HepG2 (cell line): ENCODE results near the gene RASD1. TPM values are rescaled to one million over a fixed set of nuclear protein-coding genes. Genes with fewer than 3 reads are reported as not detected.

Experiments
- ATM ChIP-seq: fragments of 450-650 bp; IDR thresholded peaks from 2 replicates; pipeline ENCODE4 v1.7.1; 2017; ENCODE audit warnings: mild to moderate bottlenecking, borderline replicate concordance
- CREM ChIP-seq, 2 experiments: sonication (generic) in 1 of 2; formaldehyde crosslinking in 1 of 2; IDR thresholded peaks; 2 replicates each; pipeline versions ENCODE4 v1.4.0 to v1.6.1; 2016 to 2020; ENCODE audit warnings: antibody characterized with exemption in 1 of 2, mild to moderate bottlenecking in 1 of 2, missing genetic modification reagents in 1 of 2
- FOXA1 ChIP-seq, 2 experiments: fragments of 450-650 bp in 1 of 2; sonication (generic) in 1 of 2; formaldehyde crosslinking in 1 of 2; IDR thresholded peaks; 2 replicates each; pipeline versions ENCODE4 v1.4.0 to v1.6.1; 2016 to 2020; ENCODE audit warnings: missing genetic modification reagents in 1 of 2
- HOXA5 ChIP-seq: sonication (generic); formaldehyde crosslinking; IDR thresholded peaks from 2 replicates; pipeline ENCODE4 v1.4.0; 2020; ENCODE audit warnings: missing genetic modification reagents
- KLF6 ChIP-seq: IDR thresholded peaks from 2 replicates; pipeline ENCODE4 v1.8.0; 2016; ENCODE audit warnings: missing biosample characterization, missing genetic modification reagents
- MEF2D ChIP-seq: sonication (generic); formaldehyde crosslinking; IDR thresholded peaks from 2 replicates; pipeline ENCODE4 v1.5.1; 2020; ENCODE audit warnings: mild to moderate bottlenecking, missing genetic modification reagents
- PAF1 ChIP-seq: IDR thresholded peaks from 2 replicates; pipeline ENCODE4 v1.6.1; 2016; ENCODE audit warnings: missing genetic modification reagents, missing compliant biosample characterization
- PLRG1 ChIP-seq: fragments of 450-650 bp; conservative IDR thresholded peaks from 2 replicates; pipeline ENCODE4 v1.6.1; 2016
- PRPF4 ChIP-seq: fragments of 200-400 bp; formaldehyde crosslinking; IDR thresholded peaks from 2 replicates; pipeline ENCODE4 v1.6.1; 2016; ENCODE audit warnings: low read length, low read depth; ENCODE audit not compliant: poor library complexity, severe bottlenecking
- RBM39 ChIP-seq: fragments of 200-400 bp; formaldehyde crosslinking; IDR thresholded peaks from one replicate; pipeline ENCODE4 v1.6.1; 2018; ENCODE audit warnings: antibody characterized with exemption, mild to moderate bottlenecking, low read depth, low read length; ENCODE audit not compliant: poor library complexity, severe bottlenecking
- ZBTB42 ChIP-seq: sonication (generic); formaldehyde crosslinking; IDR thresholded peaks from 2 replicates; pipeline ENCODE4 v1.5.0; 2020; ENCODE audit warnings: mild to moderate bottlenecking, missing genetic modification reagents
- ZBTB7B ChIP-seq: sonication (generic); formaldehyde crosslinking; IDR thresholded peaks from 2 replicates; pipeline ENCODE4 v1.4.0; 2020; ENCODE audit warnings: missing genetic modification reagents
- ZNF20 ChIP-seq: sonication (generic); formaldehyde crosslinking; IDR thresholded peaks from 2 replicates; pipeline ENCODE4 v1.4.0; 2020; ENCODE audit warnings: mild to moderate bottlenecking, moderate library complexity, missing genetic modification reagents
- ZNF326 ChIP-seq: sonication (generic); formaldehyde crosslinking; IDR thresholded peaks from 2 replicates; pipeline ENCODE4 v1.4.0; 2020; ENCODE audit warnings: missing genetic modification reagents, borderline replicate concordance
- ZNF484 ChIP-seq: sonication (generic); formaldehyde crosslinking; IDR thresholded peaks from 2 replicates; pipeline ENCODE4 v1.5.1; 2020; ENCODE audit warnings: mild to moderate bottlenecking, low read depth, missing genetic modification reagents, borderline replicate concordance
- ZNF766 ChIP-seq: sonication (generic); formaldehyde crosslinking; IDR thresholded peaks from 2 replicates; pipeline ENCODE4 v1.5.0; 2020; ENCODE audit warnings: missing genetic modification reagents, borderline replicate concordance
- polyA plus RNA-seq, 8 experiments: library from polyadenylated mRNA; depleted of rRNA in 3 of 8; stranded (reverse) in 7 of 8; unstranded in 1 of 8; fragments of >200 nt; fragmentation: Illumina TruSeq in 4 of 8; extraction: Trizol in 4 of 8; gene quantifications; 2 replicates each; pipeline versions ENCODE4 v1.2.1 to v1.2.3, GENCODE V29; 2011 to 2016; ENCODE audit warnings: low read depth in 4 of 8, missing spikeins in 1 of 8, mixed read lengths in 1 of 8; ENCODE audit not compliant: insufficient read depth in 1 of 8
- total RNA-seq, 5 experiments: library from RNA; depleted of rRNA; stranded (reverse); fragments of >200 nt; fragmentation: Illumina TruSeq; extraction: Trizol; gene quantifications; 2 replicates each; pipeline ENCODE4 v1.2.3, GENCODE V29; 2016; ENCODE audit warnings: low read depth in 1 of 5
- TF ChIP-seq, protein P1 (sequence below): sonication (generic); formaldehyde crosslinking; IDR thresholded peaks from 2 replicates; pipeline ENCODE4 v1.4.0; 2020; ENCODE audit warnings: missing genetic modification reagents
- TF ChIP-seq, protein P2 (sequence below): sonication (generic); formaldehyde crosslinking; IDR thresholded peaks from 2 replicates; pipeline ENCODE4 v1.4.0; 2020; ENCODE audit warnings: missing genetic modification reagents, mild to moderate bottlenecking, borderline replicate concordance
- TF ChIP-seq, protein P3 (sequence below): sonication (generic); formaldehyde crosslinking; conservative IDR thresholded peaks from 2 replicates; pipeline ENCODE4 v1.8.0; 2022; ENCODE audit warnings: low read depth, missing genetic modification reagents
- TF ChIP-seq, protein P4 (sequence below): sonication (generic); formaldehyde crosslinking; IDR thresholded peaks from 2 replicates; pipeline ENCODE4 v1.5.1; 2020; ENCODE audit warnings: missing genetic modification reagents, mild to moderate bottlenecking, borderline replicate concordance
- TF ChIP-seq, protein P5 (sequence below): IDR thresholded peaks from 2 replicates; pipeline ENCODE4 v1.6.1; 2016; ENCODE audit warnings: mild to moderate bottlenecking, missing biosample characterization, missing genetic modification reagents

RASD1 gene
- total and polyA plus RNA-seq, 2 of the 13 experiments (the other 11 are each of a cell fraction or from before 2014, with no cell fraction given): 1.6 to 4.2 TPM

DNA sequence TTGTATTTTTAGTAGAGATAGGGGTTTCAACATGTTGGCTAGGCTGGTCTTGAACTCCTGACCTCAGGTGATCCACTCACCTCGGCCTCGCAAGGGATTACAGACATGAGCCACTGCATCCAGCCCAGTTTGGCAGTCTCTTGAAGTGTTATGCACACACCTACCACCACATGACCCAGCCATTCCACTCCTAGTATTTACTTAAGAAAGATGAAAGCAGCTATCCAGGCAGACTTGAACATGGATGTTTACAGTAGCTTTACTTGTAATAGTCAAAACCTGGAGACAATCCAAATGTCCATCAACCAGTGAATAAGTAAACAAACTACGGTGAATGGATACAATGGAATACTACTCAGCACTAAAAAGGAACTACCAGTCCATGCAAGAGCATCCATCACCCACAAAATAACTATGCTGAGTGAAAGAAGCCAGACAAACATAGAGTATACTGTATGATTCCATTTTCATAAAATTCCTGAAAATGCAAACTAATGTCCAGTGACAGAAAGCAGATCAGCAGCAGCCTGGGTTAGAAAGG is 37.8 kb upstream of the RASD1 start (continued):
- TF ChIP-seq ZNF766 (CRISPR knock-in tag) (no peak), ZBTB7B (CRISPR knock-in tag) (peak; percentile 82; the same call in 1 of the 2 replicates), RBM39 (no peak), FOXA1 (IDR thresholded peaks at IDR 0.05) (peak; percentile 100), FOXA1 (CRISPR knock-in tag; IDR thresholded peaks at IDR 0.05) (peak; percentile 100), ATM (peak; percentile 56; the same call in 1 of the 2 replicates), ZBTB42 (CRISPR knock-in tag) (no peak), PLRG1 (no peak), ZNF326 (CRISPR knock-in tag) (no peak), MEF2D (CRISPR knock-in tag) (peak; percentile 99), ZNF20 (CRISPR knock-in tag) (no peak), PRPF4 (no peak), HOXA5 (peak; percentile 70; the same call in 1 of the 2 replicates), ZNF484 (CRISPR knock-in tag) (no peak), CREM (IDR thresholded peaks at IDR 0.05) (peak; percentile 91), CREM (CRISPR knock-in tag; IDR thresholded peaks at IDR 0.05) (no peak), PAF1 (CRISPR knock-in tag) (no peak), KLF6 (peak; percentile 69; the same call in 1 of the 2 replicates)
- TF ChIP-seq, protein P1, sequence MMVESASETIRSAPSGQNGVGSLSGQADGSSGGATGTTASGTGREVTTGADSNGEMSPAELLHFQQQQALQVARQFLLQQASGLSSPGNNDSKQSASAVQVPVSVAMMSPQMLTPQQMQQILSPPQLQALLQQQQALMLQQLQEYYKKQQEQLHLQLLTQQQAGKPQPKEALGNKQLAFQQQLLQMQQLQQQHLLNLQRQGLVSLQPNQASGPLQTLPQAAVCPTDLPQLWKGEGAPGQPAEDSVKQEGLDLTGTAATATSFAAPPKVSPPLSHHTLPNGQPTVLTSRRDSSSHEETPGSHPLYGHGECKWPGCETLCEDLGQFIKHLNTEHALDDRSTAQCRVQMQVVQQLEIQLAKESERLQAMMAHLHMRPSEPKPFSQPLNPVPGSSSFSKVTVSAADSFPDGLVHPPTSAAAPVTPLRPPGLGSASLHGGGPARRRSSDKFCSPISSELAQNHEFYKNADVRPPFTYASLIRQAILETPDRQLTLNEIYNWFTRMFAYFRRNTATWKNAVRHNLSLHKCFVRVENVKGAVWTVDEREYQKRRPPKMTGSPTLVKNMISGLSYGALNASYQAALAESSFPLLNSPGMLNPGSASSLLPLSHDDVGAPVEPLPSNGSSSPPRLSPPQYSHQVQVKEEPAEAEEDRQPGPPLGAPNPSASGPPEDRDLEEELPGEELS (CRISPR knock-in tag): peak; percentile 98
- TF ChIP-seq, protein P2, sequence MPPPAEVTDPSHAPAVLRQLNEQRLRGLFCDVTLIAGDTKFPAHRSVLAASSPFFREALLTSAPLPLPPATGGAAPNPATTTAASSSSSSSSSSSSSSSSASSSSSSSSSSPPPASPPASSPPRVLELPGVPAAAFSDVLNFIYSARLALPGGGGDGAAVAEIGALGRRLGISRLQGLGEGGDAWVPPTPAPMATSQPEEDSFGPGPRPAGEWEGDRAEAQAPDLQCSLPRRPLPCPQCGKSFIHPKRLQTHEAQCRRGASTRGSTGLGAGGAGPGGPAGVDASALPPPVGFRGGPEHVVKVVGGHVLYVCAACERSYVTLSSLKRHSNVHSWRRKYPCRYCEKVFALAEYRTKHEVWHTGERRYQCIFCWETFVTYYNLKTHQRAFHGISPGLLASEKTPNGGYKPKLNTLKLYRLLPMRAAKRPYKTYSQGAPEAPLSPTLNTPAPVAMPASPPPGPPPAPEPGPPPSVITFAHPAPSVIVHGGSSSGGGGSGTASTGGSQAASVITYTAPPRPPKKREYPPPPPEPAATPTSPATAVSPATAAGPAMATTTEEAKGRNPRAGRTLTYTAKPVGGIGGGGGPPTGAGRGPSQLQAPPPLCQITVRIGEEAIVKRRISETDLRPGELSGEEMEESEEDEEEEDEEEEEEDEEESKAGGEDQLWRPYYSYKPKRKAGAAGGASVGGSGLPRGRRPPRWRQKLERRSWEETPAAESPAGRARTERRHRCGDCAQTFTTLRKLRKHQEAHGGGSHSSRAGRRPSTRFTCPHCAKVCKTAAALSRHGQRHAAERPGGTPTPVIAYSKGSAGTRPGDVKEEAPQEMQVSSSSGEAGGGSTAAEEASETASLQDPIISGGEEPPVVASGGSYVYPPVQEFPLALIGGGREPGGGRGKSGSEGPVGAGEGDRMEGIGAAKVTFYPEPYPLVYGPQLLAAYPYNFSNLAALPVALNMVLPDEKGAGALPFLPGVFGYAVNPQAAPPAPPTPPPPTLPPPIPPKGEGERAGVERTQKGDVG (CRISPR knock-in tag): peak; percentile 61; the same call in 1 of the 2 replicates
- TF ChIP-seq, protein P3, sequence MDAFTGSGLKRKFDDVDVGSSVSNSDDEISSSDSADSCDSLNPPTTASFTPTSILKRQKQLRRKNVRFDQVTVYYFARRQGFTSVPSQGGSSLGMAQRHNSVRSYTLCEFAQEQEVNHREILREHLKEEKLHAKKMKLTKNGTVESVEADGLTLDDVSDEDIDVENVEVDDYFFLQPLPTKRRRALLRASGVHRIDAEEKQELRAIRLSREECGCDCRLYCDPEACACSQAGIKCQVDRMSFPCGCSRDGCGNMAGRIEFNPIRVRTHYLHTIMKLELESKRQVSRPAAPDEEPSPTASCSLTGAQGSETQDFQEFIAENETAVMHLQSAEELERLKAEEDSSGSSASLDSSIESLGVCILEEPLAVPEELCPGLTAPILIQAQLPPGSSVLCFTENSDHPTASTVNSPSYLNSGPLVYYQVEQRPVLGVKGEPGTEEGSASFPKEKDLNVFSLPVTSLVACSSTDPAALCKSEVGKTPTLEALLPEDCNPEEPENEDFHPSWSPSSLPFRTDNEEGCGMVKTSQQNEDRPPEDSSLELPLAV (CRISPR knock-in tag): no peak
- TF ChIP-seq, protein P4, sequence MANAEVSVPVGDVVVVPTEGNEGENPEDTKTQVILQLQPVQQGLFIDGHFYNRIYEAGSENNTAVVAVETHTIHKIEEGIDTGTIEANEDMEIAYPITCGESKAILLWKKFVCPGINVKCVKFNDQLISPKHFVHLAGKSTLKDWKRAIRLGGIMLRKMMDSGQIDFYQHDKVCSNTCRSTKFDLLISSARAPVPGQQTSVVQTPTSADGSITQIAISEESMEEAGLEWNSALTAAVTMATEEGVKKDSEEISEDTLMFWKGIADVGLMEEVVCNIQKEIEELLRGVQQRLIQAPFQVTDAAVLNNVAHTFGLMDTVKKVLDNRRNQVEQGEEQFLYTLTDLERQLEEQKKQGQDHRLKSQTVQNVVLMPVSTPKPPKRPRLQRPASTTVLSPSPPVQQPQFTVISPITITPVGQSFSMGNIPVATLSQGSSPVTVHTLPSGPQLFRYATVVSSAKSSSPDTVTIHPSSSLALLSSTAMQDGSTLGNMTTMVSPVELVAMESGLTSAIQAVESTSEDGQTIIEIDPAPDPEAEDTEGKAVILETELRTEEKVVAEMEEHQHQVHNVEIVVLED (CRISPR knock-in tag): peak; percentile 55; the same call in 1 of the 2 replicates
- TF ChIP-seq, protein P5, sequence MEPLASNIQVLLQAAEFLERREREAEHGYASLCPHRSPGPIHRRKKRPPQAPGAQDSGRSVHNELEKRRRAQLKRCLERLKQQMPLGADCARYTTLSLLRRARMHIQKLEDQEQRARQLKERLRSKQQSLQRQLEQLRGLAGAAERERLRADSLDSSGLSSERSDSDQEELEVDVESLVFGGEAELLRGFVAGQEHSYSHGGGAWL (CRISPR knock-in tag): no peak
